Transverse colon (tissue), 3 donors: ENCODE data around the gene SLC39A9.

Experiments
- EP300 ChIP-seq: sonication (generic); formaldehyde crosslinking; IDR thresholded peaks from one replicate; pipeline ENCODE4 v1.6.1; 2017; ENCODE audit warnings: antibody characterized with exemption, low read depth
- POLR2A ChIP-seq: fragments of 450-650 bp; IDR thresholded peaks from one replicate; pipeline ENCODE4 v1.6.1; 2016; ENCODE audit warnings: antibody characterized with exemption, mild to moderate bottlenecking, moderate library complexity
- TF ChIP-seq, protein P1 (sequence below), 5 experiments: fragments of 200-600 bp in 3 of 5; fragments of 450-650 bp in 2 of 5; sonication (generic) in 3 of 5; IDR thresholded peaks; 1 replicate in 2 of 5; 2 replicates in 3 of 5; pipeline ENCODE4 v1.5.1; 2016 to 2017; ENCODE audit warnings: antibody characterized with exemption in 5 of 5, inconsistent platforms in 3 of 5, mild to moderate bottlenecking in 2 of 5, moderate library complexity in 1 of 5

DNA sequence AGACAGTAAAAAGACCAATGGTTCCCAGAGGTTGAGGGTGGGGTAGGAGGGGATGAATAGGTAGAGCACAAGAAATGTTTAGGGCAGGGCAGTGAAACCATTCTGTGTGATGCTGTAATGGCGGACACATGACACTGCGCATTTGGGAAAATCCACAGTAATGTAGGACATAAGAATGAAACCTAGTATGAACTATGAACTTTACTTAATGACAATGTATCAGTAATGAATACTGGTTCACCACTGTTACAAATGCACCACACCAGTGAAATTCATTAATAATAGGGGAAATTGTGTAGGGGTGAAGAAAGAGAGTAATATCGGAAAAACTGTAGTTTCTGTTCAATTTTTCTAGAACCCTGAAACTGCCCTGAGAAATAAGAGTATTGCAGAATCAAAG is 6.0 kb upstream of the SLC39A9 start:
- TF ChIP-seq, protein P1, sequence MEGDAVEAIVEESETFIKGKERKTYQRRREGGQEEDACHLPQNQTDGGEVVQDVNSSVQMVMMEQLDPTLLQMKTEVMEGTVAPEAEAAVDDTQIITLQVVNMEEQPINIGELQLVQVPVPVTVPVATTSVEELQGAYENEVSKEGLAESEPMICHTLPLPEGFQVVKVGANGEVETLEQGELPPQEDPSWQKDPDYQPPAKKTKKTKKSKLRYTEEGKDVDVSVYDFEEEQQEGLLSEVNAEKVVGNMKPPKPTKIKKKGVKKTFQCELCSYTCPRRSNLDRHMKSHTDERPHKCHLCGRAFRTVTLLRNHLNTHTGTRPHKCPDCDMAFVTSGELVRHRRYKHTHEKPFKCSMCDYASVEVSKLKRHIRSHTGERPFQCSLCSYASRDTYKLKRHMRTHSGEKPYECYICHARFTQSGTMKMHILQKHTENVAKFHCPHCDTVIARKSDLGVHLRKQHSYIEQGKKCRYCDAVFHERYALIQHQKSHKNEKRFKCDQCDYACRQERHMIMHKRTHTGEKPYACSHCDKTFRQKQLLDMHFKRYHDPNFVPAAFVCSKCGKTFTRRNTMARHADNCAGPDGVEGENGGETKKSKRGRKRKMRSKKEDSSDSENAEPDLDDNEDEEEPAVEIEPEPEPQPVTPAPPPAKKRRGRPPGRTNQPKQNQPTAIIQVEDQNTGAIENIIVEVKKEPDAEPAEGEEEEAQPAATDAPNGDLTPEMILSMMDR (IDR thresholded peaks at IDR 0.05): no peak
- no peak for TF ChIP-seq POLR2A
- TF ChIP-seq EP300: no peak
